ENCODE measurements around the gene GRAMD2A.

- TF ChIP-seq POLR2A (IDR thresholded peaks at IDR 0.05; ENCODE audit: low read length) (no peak), GATA1 (IDR thresholded peaks at IDR 0.05; ENCODE audit: low read depth, low read length) (no peak)
Measured at GRCh38 chr15:72147418-72147817, 50.2 kb downstream of the GRAMD2A start.
